Calu3 (cell line): ENCODE measurements around the gene TMEM147. TPM values are rescaled to one million over a fixed set of nuclear protein-coding genes. Genes with fewer than 3 reads are reported as not detected.

Source experiments
- total RNA-seq: library from RNA; stranded (reverse); gene quantifications from 2 replicates; pipeline ENCODE4 v1.2.3, GENCODE V29; 2022

Gene TMEM147
- total RNA-seq, 1 experiment from 2014 or later = 118 TPM

Other genes with a start within 250 kb of the TMEM147 start
- 5.9 and 7.6 TPM in 2 replicates for gene CD22, start 216.4 kb upstream of the TMEM147 start, total RNA-seq
- gene FFAR1, start 197.7 kb upstream of the TMEM147 start, total RNA-seq = not detected in 2 replicates
- not detected in 2 replicates for gene FFAR3, start 187.2 kb upstream of the TMEM147 start, total RNA-seq
- not detected in 2 replicates for gene GPR42, start 174.6 kb upstream of the TMEM147 start, total RNA-seq
- gene FFAR2, start 97.4 kb upstream of the TMEM147 start, total RNA-seq = not detected in 2 replicates
- not detected in 2 replicates for gene KRTDAP, start 55.2 kb upstream of the TMEM147 start, total RNA-seq
- gene DMKN, start 32.0 kb upstream of the TMEM147 start, total RNA-seq = 218 and 224 TPM in 2 replicates
- not detected in 2 replicates for gene SBSN, start 17.3 kb upstream of the TMEM147 start, total RNA-seq
- gene GAPDHS, start 12.2 kb upstream of the TMEM147 start, total RNA-seq = not detected in 2 replicates
- not detected in 2 replicates for gene ATP4A, start 18.0 kb downstream of the TMEM147 start, total RNA-seq
- not detected in 2 replicates for gene PMIS2, start 40.5 kb downstream of the TMEM147 start, total RNA-seq
- gene HAUS5, start 67.1 kb downstream of the TMEM147 start, total RNA-seq = 35.3 and 38.0 TPM in 2 replicates
- gene RBM42, start 83.4 kb downstream of the TMEM147 start, total RNA-seq = 148 and 162 TPM in 2 replicates
- gene ETV2, start 96.1 kb downstream of the TMEM147 start, total RNA-seq = 1.3 TPM in 1 of 2 replicates, not detected in the other
- 488 and 497 TPM in 2 replicates for gene COX6B1, start 102.7 kb downstream of the TMEM147 start, total RNA-seq
- not detected in 2 replicates for gene UPK1A, start 120.9 kb downstream of the TMEM147 start, total RNA-seq
- gene ZBTB32, start 158.9 kb downstream of the TMEM147 start, total RNA-seq = not detected in 2 replicates
- gene KMT2B, start 172.4 kb downstream of the TMEM147 start, total RNA-seq = 65.2 and 65.3 TPM in 2 replicates
- gene IGFLR1, start 196.8 kb downstream of the TMEM147 start, total RNA-seq = 9.2 and 9.9 TPM in 2 replicates
- 15.1 and 16.2 TPM in 2 replicates for gene U2AF1L4, start 199.8 kb downstream of the TMEM147 start, total RNA-seq
- 114 and 126 TPM in 2 replicates for gene PSENEN, start 200.0 kb downstream of the TMEM147 start, total RNA-seq
- 12.4 and 15.9 TPM in 2 replicates for gene LIN37, start 202.9 kb downstream of the TMEM147 start, total RNA-seq
- 0.71 and 0.93 TPM in 2 replicates for gene HSPB6, start 211.4 kb downstream of the TMEM147 start, total RNA-seq
- 70.3 and 70.7 TPM in 2 replicates for gene PROSER3, start 212.6 kb downstream of the TMEM147 start, total RNA-seq
- 16.8 and 27.0 TPM in 2 replicates for gene ARHGAP33, start 229.9 kb downstream of the TMEM147 start, total RNA-seq